Activated CD4-positive, alpha-beta T cell treated with anti-CD3 and anti-CD28 coated beads, Interleukin-2, amount 50 U/mL, for 1 hour (primary cell): ENCODE data around the gene SSNA1.

ENCODE experiments used
- DNase-seq: peaks from one replicate; pipeline ENCODE4 v3.0.0-alpha.2; 2020

SSNA1 gene

DNA sequence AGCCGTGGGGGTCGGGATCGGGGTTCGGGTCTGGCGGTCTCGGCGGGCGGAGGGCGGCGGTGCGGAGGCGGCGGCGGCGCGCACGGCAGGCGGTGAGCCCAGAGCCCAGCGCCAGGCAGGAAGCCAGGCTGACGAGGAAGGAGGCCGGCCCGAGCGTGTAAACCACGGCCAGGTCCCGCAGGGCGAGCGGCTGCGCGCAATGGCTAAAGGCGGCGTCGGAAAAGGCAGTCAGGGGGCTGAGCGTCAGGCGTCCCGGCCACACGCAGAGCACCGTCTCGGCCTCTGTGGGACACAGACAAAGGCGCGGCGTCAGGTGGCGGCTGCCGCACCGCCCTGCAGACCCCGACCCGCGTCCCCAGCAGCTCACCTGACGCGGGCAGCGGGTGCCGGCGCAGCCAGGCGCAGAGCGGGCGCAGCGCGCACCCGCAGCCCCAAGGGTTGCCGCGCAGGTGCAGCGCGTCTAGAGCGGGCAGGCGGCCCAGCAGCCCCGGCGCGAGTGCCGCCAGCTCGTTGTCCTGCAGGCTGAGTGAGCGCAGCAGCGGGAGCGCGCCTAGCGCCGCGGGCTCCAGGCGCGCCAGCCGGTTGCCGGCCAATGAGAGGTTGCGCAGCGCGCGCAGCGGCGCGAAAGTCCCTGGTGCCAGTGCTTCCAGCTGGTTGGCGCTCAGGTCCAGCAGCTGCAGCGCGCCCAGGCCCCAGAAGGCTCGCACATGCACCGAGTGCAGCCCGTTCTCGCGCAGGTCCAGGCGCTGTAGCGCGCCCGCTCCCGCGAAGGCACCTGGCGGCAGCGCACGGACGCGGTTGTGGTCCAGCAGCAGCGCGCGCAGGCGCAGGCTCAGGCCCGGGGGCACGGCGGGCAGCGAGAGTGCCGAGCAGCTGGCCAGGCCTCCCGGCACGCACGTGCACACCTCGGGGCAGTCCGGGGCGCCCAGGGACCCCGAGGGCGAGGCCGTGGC lies 19.3 kb upstream of the SSNA1 start:
- DNase-seq = no peak

DNA sequence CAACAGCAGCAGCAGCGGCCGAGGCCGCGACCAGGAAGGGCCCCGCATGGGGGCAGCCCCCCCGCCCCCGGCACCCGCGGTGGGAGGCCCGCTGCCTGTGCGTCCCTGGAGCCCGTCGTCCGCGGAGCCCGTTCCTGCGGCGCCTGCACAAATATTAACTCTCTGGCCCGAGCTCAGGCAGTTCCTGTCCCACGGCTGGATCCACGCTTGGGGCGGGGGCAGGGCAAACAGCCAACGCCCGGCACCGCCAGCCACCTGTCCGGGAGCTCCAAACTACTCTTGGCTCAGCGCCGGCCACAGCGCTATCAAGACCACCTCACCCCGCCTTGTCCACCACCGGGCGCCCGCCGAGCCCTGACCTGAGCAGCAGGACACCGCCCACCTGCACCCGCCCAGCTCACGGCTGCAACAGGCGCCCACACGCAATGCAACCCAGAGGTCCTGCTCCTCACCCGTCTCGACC lies 18.5 kb upstream of the SSNA1 start, which contains the start of gene LRRC26:
Gene LRRC26, minus strand, starts transcription at position 156 of the 463 bp plus-strand sequence. Its CDS starts 108 bp downstream, at position 48.
- DNase-seq = no peak

DNA sequence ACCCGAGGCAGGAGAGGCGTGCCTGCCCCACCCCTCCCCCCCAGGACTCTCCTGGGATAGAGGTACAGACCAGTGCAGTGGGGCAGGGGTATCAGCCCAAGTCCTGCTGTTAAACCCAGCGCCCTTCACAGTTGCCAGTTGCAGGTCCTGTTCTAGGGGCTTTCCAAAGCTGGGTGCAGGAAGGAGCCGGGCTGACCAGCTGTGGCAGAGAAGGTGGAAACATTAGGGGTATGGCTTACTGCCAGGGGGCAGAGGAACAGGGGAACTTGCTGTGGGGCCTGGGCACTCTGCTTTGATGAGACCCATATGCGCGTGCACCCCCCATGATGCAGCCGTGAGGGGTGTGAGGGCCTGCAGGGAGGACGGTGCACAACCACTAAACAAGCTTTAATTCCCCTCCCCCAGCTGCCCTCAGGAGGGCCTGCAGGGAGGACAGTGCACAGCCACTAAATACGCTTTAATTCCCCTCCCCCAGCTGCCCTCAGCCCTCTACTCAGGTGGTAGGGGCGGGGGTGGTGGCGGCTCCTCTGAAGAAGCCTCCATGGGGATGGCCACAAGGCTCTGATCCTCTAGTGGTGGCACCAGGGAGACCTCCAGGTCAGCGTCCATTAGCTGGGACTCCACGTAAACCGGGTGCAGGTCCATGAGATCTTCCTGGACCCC lies 17.9 kb upstream of the SSNA1 start:
- no peak for DNase-seq

DNA sequence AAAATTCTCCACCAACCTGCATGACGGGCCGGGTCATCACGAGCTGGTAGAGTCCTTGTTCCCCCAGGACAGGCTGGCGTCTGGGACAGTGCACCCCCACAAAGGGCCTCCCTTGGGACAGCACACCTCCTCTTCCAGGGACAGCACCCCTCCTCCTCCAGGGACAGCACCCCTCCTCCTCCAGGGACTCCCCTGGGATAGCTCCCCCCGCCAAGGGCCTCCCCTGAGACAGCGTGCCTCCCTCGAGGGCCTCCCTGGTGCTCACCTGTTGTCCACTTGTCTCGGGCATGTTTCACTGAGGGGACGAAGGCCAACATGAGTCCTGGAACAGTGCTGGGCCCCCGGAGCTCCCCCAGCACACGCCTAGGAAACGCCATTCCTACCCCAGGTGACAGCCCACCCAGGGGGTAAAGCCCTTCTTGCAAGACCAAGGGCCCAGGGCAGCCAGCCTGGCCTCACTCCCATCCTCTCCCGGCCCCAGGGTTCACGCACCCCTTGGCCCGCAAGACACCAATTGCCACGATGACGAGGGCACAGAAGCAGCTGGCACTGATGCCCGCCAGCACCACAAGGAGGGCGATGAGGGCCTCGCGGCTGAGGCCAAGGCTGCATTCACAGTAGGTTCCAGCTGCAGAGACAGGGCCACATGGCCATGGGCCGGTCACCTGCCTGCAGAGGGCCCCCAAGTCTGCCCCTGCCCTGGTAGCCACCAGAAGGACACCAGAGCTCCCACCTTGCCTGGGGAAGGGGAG lies 17.2 kb upstream of the SSNA1 start:
- no peak for DNase-seq

DNA sequence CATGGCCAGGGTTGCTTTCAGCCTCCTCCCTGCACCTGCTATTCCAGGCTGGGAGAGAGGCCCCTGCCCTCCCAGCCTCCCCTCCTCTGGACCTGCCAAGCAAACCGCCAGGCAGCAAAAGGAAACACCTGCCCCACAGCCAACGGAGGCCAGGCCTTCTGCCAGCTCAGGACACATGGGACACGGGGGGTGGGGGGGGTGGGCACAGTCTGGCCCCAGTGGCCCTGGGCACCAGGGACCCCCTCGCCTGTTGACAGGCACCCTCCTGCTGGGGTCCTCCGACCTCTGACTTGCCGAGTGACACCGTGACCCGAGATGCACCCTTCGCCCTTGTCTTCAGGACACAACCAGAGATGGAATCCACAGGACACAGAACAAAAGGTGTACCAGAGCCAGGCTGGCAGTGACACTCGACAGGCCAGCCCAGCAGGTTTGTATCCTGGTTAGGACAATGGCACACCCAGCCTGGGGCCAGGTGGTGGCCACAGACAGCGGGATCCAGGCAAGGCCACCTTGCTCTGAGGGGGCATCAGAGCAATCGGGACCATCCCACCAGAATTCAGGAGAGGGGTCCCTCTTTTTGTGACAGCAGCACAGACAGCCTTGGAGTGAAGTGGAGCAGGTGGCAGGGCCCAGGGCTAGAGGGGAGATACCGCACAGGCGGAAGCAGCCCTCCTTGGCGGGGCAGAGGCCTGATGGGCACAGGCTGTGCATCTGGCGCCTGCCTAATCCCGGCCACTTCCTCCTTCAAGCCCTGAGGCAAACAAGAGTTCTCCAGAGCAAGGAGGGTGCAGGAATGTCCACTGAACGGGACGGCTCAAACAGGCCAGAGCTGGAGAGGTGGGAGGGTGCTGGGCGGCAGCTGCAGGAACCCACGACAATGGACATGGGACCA lies 15.3 kb upstream of the SSNA1 start:
- no peak for DNase-seq

DNA sequence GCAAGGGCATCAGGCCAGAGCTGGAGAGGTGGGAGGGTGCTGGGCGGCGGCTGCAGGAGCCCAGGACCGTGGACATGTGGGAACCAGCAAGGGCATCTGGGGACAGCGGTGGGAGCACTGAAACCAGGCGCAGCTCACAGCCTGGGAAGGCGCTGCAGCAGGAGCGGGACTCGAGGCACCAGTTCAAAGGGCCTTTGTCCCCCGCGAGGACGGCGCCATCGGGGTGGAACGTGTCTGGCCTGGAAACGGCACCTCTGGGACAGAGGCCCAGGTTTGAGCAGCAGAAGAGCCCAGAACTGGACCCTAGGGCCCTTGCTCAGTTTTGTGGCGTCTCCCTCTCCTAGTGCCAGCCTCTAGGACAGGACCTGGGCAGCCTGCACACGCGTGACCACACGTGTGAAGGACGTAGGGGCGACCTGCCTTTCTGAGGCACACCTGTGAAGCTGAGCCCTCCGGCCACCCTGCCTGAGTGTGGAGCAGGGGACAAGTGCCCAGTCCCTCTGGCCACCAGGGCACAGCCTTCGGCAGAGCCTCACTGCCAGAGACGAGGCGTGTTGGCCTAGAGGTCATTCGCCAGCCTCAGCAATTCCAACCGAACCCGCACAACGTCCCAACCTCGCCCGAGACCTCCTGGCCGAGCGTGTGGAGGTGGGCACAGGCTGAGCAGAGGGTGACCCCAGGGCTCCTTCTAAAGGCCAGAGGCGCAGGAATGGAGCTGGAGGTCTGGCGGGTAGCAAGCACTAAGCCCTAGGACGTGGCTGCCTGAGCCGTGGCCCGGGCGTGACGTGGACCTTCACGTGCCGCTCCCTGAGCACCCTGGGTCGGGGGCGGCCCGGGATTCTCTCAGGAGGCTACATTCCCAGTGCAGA lies 14.4 kb upstream of the SSNA1 start:
- no peak for DNase-seq

DNA sequence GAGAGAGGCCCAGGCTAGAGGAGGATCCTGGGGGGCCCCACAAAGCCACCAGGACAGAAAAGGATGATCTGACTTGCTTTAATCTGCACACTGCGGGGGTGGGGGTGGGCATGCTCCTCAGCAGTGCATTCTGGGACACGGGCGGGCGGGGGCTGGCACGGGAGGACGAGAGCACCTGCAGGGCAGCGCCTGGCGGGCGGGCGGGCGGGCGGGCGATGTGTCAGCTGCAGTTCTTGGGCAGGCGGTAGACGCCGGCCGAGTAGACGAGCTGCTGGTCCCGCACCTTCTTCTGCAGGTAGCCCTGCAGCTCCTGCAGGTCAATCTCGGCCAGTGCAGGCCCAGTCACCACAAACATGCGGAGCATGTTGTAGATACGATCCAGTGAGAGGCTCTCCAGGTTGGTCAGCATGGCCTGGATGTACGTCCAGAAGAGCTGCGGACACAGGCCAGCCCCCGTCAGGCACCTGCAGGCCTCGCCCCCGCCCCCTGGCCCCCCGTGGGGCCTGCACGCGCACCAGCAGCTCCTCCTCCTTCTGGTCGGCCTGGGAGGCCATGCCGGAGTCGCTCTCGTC lies 13.7 kb upstream of the SSNA1 start:
- DNase-seq = no peak

DNA sequence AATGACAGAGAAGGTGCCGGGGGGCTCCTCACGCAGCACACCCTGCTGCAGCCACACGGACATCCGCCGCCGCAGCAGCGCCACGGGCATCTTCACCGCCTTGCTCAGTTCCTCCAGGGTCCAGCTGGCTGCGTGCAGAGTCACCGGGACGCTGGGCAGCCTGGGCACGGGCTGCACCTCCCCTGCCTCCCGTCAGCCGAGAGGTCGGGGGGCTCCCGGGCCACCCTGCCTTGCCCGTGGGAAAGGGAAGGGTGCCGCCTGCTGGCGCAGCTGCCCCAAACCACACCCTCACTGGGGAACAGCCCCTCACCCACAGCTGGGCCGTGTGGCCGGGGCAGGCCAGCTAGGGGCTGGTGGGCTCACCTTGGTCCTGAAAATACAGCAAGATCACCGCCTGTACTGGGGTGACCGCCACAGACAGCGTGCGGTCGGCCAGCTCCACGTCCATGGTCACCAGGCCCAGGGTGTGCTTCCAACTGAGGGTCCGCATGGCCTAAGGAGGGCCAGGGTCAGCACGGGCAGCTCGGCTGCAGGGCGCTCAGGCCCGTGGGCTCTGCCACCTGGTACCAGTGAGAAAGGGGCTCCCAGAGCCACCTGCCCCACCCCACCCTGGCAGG lies 13.0 kb upstream of the SSNA1 start:
- no peak for DNase-seq

DNA sequence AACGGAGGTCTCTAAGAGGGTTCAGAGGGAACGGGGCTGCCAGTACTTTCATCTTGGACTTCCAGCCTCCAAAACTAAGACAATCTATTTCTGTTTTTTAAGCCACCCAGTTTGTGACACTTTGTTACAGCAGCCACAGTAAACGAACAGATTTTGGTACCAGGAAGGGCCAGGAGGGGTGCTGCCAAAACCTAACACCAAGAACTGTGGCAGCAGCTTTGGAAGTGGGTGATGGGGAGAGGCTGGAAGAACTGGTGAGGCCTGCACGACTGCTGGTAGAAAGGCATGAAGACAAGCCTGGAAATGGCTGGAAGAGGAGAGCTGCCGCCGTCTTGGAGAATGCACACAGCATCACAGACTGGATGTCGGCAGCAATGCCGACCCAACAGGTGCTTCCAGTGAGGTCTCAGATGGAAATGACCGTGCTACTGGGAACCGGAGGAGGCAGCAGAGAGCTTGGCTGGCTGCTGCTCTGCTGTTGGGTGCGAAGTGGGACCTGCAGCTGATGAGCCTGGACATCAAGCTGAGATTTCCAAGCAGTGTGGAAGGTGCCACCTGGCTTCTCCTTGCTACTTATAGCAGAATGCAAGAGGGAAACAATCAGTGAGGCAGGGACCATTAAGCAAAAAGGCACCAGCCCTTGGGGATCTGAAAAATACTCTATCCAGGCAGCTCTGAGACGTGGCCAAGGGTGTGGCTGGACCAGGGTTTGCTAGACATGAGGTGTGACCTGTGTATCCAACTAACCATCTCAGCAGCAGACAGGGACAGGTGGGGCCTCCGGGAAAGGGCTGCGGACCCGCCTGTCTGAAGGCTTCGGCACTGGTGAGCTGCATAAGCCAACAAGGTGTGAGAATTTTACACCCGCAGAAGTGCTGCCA lies 11.9 kb upstream of the SSNA1 start:
- no peak for DNase-seq

DNA sequence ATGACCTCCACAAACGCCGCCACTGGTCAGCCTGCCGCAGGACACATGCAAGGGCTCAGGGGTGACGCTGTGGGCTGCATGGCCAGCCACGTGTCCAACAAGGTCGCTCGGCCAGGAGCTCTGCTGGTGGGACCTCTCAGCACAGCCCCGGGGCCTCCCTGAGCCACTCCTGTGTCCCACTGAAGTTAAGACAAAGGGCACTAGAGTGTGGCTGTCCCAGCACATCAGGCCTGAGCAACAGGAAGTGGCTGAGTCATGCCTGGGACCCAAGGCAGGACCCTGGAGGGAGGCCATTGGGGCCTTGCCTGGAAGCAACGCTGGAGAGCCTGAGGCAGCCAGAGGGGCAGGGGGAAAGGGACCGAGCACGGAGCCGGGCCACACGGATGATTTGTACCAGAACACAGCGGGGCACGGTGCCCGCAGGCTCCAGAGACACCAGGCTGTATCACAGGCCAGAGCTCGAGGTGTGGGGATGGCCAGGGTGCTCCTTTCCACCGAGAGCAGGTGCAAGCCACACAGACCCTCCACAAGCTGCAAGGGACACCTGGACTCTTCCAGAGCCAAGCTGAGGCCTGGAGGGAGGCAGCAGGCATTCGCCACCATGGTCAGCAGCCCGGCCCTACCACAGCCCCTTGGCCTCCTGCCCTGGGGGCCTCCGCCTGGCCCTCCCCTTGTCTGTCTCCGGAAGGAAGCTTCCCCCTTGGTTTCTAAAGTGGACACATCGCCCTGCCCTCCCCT lies 10.1 kb upstream of the SSNA1 start:
- no peak for DNase-seq

DNA sequence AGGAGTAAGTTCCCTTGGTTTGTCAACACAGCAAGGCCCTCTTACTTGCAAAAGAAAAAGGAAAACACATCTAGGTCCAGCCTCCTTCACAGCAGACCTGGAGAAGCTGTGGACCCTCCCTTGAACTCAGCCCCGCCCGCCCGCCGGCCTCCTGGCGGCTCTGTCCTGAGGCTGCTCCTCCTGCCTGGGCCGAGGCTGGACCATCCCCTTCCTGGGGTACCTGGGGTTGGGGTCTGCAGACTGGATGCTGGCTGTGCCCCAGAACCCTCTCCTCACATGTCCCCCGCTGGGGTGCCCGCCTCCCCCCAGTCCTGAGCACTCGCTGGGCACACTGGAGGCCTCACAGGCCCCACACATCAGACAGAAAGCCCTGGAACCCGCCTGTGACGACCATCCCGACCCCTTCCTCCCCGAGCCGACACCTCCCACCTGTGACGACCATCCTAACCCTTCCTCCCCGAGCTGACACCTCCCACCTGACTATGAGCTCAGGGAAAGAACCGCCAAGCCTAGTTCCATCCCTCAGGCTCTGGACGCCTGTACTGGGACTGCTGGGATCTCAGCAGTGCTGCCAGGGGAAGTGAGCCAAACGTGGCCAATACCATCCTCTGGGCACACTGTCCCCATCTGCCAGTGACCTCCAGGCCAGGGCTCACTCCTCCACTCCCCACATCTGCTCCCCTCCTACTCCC lies 9.4 kb upstream of the SSNA1 start:
- no peak for DNase-seq

DNA sequence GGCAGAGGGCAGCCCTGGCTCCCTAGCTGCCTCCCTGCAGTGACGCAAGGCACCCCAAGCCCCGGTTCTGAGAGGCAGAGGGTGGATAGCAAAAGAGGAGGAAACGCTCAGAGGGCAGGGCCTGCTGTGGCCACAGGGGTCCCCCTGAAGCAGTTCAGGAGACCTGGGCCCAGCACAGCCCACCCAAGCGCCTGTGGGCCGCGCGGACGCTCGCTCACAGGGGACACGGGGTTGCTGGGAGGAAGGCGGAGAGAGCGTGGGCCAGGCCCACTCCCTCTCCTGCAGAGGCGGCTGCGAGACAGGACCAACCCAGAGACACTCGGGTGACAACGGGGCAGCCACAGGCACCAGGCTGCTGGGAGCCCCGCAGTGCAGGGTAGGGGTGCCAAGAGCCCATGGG lies 8.7 kb upstream of the SSNA1 start:
- DNase-seq = no peak

DNA sequence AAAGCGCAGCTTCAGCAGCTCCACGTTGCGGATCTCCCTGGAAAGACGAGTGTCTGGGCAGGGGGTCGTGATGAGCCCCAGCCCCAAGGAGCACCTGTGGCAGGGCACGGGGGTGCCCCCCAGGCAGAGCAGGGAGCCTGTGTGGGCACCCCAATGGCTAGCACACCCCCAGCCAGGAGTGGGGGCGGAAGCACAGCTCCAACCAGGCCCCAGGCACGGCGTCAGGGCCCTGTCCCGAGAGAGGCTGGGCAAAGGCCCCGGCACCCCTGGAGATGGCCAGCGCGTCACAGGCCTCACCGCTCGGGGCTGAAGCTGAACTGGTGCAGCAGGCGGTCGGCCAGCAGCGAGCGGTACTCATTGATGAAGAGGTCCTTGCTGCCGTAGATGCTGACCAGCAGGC lies 8.0 kb upstream of the SSNA1 start:
- DNase-seq = no peak

DNA sequence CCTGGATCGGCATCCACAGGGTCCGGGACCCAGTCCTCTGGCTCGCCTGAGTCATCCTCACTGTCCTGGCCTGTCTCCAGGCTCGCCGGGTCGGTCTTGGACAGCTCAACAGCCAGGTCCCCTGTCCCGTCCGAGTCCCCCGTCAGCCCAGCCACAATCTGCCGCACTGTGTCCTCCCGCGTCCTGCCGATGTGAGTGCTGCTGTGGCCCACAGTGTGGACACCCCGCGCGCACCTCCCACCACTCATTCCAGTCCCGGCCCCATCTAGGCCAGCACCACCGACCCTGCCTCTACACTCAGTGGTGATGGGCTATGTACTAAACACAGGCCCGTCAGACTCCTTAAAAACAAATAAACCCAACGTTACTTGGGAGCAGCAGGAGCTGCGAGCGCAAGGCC lies 6.8 kb upstream of the SSNA1 start:
- no peak for DNase-seq

DNA sequence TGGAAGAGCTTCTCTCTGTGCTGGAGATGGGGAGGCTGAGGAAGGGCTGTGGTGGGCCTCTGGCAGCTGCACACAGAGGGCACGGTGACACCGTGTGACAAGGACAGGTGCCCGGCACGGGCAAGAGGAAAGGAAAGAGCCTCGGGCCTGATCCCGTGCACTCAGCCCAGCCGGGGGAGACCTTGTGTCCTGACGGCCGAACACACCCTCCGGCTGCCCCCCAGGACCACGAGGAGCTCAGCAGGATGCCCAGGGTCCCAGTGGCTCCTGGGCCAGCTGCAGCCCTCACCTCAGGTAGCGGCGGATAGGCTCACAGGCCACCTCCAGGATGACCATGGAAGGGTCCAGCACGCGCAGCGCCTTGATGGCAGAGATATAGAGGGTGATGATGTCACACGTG lies 5.6 kb upstream of the SSNA1 start:
- no peak for DNase-seq

DNA sequence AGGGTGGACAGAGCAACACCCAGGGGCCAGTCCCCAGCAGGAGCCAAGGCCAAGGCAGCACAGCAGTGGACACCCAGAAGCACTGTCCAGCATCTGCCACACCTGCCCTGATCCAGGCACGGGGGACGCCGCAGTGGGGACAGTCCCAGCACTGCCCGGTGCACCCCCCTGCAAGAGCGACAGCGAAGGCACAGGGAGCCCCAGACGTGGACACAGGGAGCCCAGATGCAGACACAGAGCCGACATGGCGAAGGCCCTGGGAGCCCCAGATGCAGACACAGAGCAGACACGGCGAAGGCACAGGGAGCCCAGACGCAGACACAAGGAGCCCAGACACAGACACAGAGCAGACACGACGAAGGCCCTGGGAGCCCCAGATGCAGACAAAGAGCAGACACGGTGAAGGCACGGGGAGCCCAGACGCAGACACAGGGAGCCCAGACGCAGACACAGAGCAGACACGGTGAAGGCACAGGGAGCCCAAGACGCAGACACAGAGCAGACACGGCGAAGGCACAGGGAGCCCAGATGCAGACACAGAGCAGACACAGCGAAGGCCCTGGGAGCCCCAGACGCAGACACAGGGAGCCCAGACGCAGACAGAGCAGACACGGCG lies 4.4 kb upstream of the SSNA1 start:
- DNase-seq = no peak

DNA sequence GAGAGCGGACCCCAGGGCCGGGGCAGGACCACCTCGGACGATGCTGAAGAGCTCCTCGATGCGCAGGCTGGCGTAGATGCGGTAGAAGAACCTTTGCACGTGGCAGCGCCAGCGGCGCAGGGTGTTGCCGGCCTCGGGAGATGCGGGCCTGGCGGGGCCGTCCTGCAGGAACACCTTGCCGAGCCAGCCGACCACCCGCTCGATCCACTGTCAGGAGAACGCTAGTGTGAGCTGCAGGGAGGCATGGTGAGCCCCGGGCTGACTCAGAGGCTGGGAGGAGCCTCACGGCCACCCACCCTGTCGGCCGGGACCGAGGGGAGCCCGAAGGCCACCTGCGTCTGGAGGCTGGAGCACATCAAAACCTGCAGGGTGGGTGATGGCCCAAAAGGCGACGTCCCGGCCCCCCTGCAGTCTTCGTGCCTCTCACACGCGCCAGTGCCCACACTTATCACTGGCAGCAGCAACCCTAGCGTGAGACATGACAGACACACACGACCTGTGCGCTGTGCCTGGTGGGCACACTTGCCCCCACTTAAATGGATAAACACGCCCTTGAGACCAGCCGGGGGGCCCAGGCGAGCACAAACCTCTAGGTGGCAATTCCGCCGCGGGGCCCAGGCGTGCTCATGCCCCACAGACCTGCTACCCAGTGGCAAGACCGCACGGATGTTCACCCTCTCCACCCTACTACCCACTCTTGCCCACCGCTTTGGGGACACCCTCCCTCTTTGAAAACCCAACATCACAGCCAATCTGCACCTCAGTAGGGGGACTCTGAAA lies 3.4 kb upstream of the SSNA1 start:
- DNase-seq = no peak
